Activated T-cell treated with anti-CD3 and anti-CD28 coated beads, Interleukin-2, amount 50 U/mL, for 1 hour (primary cell): ENCODE measurements around the gene GPC6.

Experiments
- DNase-seq: peaks from one replicate; pipeline ENCODE4 v3.0.0-alpha.2; 2020

Gene GPC6

DNA sequence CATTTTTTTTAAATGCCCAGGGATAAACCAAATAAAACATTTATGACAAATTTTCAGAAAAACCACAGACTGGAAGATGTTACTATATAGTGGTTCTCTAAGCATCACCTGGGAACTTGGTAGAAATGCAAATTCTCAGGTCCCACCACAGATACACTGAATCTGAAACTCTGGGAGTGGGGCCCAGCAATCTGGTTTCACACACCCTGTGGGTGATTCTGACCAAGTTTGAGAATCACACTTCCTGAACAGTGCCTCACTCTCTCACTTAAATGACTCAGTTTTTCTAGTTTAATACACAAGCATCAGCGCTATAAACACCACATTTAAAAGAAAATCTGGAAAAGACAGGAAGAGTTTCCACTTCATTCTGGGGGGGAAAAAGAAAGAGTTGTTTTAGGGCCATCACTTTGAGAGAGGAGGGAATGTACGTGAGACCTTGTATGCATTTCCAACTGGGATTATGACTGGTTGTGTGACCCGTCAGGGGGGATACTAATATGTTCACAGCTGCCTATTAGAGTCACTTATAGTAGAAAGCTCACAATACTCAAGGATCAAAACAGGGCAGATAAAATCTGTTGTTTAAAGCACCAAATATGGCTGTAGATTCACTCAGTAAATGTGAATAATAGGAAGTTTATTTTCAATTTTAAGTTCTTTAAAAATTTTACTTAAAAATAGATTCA, 567.7 kb downstream of the GPC6 start:
- DNase-seq: no peak

DNA sequence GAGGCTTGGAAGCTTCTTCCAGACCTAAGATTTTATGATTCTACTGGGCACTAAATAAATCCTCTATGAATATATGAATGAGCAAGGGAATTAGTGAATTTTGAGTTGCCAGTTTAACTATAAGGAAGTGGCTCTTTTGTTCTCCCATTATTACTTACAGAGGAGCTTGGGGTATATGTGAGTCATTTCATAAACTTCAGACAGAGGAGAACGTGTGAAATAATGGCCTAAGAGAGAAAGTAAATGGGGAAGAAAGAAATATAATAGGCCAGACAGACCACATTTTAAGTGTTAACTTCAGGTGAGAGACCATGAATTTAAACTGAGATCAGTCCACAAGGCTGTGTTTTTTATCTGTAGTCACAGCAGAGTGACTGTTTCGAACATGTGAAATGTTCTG, 570.9 kb downstream of the GPC6 start:
- DNase-seq: no peak

DNA sequence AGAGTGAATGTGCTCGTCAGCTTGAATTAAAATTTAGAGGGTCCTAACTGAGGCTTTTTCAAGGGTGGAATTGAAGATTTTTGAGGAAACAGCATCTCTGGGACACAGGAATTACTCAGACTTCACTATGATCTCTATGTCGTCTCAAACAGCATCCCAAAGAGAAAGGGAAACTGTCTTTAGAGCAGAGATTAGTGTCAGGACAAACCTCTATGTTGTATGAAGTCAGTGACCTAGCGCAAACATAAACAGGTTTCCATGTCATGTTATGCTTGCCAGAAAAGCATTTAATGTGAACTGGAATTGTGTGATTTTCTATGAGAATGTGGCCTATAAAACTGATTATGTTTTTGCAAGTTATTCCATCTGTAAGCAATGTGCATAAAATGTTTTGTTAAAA, 573.7 kb downstream of the GPC6 start:
- no peak for DNase-seq

DNA sequence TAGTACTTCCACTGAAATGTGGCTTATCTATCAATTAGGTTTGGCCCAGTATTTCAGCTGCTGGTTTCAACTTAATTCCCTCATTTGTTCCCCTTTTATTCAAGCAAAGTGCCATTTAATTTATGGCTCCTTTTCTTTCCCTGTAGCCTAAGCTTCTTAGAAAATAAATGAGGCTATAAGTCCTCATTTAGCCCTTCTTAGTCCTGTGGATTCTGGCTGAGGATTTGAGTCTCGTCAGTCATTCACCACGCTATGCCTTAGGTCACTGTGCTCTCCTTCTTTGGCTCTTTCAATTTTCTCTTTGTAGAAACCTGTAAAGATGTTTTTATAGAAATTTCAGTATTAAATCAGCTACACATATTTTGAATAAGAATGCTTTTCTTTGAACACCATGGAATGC, 579.1 kb downstream of the GPC6 start:
- no peak for DNase-seq

DNA sequence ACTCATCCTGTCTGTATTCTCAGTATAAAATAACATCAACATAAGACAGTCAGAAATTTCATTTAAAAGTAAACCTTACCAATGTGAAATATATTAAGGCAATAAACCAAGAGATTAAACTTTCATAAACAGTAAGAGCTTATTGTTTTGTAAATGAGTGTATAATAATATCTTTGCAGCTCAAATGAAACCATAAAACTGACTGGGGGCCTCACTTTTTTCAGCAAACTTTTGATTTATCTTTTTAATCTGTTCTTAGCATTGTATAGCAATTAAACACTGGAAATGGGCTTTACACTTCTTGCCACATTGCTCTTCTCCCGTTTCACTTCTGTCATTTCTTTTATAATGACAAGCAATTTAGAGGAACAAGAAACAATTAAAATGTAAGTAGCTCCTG, 580.3 kb downstream of the GPC6 start:
- no peak for DNase-seq

DNA sequence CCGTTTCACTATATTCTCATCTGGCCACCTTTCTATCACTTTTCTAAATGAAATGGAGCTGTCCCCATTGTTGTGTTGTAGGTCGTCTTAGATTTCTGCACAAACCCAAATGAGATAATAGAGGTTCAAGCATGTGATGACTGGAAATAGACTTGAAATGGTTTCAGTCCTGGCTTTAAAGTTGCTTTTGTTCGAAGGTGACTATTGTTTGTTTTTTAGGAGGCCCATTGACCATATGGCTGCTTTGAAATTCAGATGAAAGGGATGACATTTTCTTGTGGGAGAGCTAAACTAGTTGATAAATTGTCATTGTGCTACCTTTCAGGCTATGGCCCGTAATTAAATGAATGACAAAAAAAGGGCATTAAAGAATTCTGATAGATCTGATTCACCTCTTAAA, 583.7 kb downstream of the GPC6 start:
- no peak for DNase-seq

DNA sequence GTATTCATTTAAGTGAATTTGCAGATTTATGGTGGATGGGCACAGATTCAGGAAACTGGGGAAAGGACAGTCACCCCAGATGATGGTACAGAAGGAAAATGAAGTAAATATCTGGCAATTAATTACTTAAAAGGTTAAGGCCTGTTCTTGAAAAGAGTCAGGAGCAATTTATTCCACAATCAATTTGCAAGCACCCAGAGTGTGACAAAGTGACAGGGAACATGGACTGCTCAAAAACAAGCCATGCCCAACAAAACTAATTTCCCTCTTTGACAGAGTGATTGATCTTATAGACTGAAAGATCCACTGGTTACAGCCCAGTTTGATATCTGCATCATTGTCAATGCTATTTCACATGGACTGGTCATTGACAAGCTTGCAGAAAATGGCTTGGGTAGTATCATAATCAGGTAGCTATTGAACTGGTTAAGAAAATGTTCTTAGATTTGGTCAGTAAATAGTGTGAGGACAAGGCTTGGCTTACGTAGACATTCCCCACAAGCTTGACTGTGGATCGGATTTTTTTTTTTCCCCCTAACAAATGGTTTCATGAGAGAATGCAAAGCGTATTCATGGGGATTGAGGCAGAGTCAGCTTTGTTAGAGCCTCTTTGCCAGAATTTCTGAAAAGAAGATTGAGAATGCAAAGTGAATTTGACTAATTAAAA, 584.6 kb downstream of the GPC6 start:
- no peak for DNase-seq

DNA sequence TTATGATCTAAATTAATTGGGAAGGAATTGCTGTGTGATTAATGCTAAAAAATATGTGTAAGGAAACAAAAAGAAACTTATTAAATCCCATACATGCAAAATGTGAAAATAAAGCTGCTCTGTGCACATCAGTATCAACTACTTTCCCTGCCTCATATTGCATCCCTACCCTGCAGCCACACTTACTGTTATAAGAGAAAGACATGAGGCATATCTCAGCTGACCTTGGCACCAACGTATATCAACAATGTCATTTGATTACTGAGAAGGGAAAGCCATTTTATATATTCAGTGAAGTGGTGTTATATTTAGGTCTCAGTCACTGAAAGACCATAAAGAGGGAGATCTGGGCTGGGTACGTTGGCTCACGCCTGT, 585.1 kb downstream of the GPC6 start:
- no peak for DNase-seq

DNA sequence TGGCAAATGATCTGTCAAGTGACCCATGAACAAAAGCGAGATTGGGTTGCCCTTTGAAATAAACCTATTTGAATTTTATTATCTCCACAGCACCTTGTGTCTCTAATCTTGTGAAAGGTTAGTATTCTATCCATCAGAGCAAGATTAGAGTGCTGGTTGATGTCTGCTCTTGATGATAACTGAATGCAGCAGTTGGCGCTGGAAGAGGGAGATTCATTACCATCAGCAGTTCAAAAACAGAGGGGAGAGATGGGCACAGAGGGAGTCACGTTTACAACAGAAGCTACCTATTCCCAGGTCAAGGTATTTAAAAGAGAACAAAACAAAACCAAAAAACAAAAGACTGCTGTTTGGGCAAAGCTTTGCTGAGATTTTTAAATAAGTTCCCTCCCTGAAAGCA, 588.1 kb downstream of the GPC6 start:
- no peak for DNase-seq

DNA sequence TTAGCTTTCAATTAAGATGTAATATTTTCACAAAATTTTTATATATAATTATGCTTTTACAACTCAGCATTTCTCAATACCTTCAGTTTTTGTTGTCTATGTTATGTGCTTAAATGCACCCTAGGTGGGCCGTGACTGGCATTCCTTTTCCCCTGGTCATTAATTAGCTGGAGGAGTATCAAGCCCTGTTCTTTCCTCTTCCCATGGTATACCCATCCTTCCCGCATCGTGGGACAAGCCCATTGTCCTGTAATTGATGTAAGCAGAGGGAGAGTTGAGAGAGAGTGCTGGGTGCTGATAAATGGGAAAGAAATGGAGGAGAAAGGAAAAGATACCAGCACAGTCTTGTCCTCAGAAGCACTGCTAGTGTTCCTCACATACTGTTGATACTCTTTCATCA, 591.7 kb downstream of the GPC6 start:
- DNase-seq: no peak

DNA sequence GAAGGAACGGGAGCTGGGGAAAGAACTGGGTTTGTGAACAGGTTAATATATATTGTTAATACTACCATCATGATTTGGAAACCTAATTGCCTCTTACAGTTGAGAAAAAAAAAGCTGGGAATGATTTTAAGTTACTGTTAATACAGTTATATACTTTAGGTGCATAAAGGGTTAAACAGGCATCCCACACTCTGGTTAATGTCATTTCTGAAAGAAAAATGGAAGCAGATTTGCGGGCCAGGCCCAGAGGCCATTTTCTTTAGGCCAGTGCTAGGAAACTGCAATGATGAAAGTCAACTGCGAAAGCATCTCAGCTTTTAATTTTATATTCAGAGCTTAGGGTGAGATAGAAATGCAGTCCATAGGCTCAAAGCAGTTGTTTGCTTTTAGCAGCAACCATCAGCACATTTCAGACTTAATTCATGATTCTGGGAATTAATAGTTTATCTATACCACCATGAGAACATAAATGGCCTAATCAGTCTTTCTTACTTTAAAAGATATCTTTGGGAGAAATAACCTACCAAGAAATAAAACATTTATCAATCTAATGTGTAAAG, 592.8 kb downstream of the GPC6 start:
- no peak for DNase-seq

DNA sequence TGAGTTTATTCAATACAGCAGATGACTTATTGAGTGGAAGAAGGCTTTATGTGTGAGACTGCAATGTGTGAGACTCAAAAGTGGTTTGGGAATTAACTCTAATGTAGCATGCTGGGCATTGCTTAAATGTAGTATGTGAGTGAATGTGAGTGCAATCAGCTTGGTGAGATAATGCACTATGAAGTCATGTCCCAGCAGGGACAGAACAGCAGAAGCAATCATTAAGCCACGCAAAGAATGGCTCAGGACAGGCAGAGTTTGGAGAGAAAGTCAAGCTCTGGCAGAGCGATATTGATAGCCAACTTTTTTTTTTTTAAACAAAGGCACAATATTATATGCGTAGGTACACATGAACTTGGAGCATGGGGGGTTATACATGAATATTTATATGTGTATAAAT, 597.7 kb downstream of the GPC6 start:
- no peak for DNase-seq

DNA sequence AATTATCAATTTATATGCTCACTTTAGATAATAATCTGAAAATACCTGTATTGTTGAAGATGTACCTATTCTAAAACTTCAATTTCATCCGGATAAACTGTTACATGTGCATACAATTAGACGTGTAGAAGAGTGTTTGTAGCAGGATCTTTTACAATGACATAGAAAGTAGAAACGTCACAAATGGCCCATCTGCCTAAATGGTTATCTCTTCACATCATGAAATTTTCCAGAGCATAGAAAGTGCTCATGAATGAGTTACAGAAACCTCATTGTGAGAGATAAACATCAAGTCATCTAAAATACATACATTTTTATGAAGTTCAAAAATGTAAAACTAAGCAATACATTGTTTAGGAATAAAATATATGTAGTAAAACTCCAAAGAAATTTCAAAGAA, 607.4 kb downstream of the GPC6 start:
- no peak for DNase-seq

DNA sequence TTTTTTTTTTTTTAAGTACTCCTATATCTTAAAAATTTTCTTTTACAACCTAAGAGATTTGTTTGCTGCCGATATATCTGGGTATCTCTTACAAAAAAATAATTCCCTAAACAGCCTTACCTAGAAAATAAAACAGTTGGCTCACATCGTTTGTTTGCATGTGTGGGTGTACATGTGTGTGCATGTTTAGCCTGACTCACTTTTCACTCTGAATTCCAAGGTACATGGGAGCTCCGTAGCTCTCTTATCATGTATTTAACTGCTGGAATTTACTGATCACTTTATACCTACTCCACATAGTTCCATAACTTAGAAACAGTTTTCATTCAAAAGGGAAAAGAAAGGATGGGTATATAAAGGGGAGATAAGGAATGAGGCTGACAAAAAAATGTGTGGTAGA, 616.5 kb downstream of the GPC6 start:
- DNase-seq: no peak

DNA sequence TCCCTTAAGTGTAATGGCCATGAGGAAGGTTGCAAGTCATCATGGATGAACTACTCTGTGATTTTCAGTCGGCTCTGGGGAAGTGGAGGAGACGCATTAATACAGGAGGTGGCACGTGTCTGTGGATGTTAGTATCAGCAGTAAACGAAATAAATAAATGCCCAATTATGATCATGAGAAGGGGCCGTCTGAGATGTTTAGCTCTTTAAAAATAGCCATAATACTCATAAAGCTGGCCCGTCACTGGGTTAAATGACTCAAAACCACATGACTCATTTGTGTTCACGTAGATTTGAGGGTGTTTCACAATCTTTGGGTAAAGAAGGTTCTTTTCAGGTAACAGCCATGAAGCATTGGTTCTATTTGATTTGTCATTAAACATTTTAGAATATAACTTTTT, 620.6 kb downstream of the GPC6 start:
- no peak for DNase-seq

DNA sequence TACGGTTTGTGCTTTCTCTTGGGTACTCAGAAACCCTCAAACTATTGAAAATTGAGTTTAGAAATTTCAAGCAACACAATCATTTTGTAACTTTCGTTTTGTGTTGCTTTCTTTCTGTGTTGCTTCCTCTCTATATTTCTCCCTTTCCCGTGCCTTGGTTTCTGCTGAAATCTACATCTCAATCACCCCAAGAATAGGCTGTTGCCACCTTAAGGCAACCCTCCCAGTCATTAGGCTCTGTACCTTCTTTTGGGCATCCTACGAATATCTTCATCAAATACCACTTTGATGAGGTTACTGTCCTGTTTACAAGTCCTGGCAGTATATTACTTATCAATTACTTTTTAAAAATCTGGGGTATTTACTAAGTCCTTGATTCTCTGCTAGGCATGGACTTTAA, 621.6 kb downstream of the GPC6 start:
- no peak for DNase-seq

DNA sequence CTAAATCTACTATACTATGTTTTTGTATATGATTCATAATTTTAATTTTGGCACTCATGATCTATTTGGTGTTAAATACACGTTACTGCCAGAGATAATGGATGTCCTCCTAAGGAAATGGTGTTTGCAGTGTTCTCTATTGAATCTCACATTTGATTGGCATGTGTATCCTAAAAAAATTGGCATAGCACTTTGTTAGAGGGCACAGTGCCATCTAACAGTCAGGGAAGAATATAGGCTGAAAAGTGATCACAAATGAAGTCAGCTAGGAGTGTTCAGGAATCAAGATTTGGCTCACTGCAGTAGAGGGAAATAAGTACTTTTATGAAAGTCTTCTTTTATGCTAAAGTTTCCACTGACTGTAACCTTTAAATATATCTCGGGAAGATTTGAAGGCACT, 624.6 kb downstream of the GPC6 start:
- no peak for DNase-seq

DNA sequence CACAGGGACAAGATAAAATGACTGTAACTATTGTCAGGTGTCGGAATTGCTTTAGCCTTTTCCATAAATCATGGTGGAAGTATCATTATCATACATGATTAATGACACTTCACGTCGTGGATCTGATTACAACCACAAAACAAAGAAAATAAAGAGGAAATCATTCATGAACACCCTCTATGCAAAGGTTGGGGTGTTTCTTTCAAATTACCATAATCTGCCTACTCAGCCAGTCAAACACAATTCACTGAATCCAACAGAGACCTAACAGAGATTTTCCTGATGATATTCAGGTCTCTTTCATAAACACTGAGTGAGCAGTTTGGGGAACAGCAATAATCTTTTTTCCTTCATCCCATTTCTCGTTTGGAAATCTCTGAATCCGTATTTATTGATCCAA, 627.3 kb downstream of the GPC6 start:
- no peak for DNase-seq

DNA sequence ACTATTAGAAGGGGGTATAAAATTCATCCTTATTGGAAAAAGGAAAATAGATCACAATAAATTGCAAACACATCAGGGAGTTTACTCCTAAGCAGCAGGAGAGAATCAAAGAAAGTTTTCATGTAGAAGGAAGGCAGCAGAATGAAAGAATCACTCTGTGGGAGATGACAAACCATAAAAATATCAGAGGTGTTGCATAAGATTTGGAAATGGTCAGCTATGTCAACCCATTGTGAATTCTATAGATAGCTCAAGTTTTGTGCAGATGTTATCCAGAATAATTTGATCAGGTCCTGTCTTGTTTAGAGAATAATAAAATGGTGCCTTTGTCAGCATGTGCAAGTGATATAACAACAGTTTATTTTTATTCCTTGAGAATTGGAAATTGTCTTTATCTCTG, 630.5 kb downstream of the GPC6 start:
- DNase-seq: no peak

DNA sequence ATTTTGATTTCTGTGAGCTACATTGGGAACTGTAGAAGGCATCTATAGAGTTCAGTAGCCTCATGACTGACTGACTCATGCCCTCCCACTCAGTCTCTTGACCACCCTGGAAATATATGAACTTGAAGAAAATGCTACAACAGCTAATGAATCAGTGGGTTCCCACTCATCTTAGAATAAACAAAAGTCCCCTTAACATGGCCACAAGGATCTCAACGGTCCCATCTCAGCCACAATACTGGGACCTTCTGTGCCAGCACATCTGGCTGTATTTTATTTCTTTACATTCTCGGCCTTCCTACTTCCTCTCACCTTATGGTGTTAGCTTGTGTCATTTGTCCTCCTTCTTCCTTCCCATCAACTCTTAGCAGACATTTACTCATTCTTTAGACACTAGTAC, 633.1 kb downstream of the GPC6 start:
- no peak for DNase-seq

DNA sequence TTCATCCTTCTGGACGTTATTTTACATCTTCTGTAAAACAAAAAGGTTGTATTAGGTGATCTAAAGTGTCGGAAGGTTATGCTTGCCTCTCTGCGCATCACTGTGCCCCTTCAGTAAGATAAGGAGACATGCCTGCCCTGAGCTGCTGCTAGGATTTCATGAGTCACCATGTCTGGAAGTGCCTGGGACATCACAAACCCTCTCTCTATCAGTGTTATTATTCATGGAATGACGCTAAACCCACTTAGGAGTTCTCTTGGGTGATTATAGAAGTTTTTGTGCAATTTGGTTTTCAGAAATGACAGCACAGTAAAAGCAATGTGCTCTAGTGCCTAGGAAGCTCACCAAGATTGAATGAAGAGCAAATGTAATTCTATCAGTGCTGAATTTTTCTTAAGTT, 635.2 kb downstream of the GPC6 start:
- no peak for DNase-seq

DNA sequence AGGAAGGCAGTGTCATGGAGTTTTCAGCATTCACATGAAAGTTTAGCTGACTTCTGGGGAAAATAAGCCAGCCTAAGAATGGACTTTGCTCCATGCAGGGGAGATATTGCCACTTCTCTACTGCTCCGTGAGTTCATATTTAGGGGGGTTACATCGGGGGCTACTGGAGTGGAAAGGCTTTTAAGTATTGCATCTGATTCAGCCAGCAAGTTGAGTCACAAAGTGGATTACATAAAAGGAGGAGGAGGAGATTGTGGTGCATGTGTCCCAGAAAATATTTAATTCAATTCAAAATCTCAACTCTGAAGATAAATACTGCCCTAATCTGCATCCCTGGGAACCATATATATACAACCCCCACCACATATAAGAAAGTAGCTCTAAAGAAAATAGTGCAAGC, 635.7 kb downstream of the GPC6 start:
- DNase-seq: no peak

DNA sequence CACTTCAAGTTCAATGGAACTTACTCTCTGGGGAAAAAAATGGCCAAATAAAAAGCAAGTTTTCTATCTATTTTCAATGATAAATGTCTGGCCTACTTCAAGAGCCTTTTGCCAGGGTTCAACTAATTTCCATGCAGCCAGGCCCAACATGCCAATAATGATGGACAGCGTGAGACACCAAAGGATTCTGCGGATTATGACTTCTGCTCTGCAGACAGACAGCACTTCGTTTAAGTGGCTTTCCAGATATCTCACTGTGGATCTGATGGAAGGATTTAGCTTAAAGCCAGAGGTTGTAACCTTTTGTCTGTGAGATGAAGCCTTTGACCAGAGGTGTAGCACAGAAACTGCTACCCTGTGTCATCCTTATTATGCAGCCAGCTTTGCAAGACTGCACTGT, 638.6 kb downstream of the GPC6 start:
- DNase-seq: no peak

DNA sequence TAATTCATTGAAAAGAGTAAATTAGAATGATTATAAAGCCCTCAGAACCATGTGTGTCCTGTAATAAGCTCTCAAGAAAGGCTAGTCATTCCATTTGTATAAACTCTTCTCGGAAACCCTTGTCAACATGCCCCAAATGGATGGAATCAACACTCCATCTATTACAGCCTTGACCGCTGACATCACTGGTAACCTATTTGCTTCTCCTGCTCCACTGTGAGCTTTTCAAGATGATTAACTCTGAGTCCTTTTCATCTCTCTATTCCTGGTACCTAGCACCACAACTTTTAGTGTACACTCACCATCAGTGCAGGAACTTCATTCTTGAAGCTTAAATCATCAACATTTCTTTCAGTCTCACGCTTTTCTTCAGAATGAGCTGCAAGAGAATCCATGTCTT, 640.9 kb downstream of the GPC6 start:
- DNase-seq: no peak

DNA sequence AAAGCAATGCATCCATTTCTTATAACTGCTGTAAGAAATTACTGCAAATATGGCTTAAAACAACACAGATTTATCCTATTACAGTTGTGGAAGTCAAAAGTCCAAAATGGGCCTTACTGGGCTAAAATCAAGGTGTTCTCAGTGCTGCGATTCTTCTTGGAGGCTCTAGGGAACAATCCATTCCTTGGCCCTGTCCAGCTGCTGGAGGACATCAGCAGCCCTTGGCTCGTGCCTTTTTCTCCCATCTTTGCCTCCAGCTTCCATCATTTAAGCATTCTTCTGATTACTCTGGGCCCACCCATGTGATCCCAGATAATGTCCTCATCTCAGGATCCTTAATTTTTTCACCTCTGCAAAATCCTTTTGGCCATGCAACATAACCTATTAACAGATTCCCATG, 645.8 kb downstream of the GPC6 start:
- no peak for DNase-seq
